Measurements from ENCODE around the gene ZNF500. TPM values are rescaled to one million over a fixed set of nuclear protein-coding genes. Genes with fewer than 3 reads are reported as not detected.

The ZNF500 gene
- polyA plus RNA-seq, 1 donor = 13.9 TPM

DNA sequence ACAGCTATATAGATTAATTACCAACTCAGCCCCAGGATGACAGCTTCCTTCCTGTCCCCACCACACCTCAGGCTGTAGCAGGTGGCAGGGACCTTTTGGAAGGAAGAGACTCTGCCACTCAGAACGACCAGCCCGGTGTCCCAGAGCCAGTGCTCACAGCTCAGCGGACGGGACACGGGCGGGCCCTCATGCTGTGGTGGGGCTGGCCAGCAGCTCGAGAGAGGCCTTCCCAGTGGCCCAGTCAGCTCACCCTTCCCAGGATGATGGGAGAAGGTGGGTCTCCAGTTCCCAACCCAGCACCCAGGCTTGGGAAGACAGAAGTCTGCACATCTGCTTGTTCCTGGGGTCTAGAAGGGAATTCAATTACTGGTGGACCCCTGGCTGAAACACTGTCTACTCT lies 63.1 kb downstream of the ZNF500 start:
- DNase-seq = no peak

DNA sequence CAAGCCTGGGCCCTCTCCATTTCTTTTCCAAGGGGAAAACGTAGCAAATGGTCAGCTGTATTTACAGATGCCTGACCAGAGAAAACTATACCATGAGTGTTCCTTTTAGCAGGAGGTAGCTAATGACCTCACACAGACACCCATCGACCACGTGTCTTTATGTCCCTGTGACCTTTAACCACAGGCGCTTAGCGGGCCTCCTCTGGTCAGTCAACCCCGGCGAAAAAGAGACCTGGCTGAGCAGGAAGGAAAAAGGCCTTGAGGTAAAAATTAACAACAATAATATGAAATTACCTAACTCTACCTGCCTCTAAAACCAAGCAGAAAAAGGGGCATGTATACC lies 64.5 kb downstream of the ZNF500 start:
- DNase-seq = no peak

DNA sequence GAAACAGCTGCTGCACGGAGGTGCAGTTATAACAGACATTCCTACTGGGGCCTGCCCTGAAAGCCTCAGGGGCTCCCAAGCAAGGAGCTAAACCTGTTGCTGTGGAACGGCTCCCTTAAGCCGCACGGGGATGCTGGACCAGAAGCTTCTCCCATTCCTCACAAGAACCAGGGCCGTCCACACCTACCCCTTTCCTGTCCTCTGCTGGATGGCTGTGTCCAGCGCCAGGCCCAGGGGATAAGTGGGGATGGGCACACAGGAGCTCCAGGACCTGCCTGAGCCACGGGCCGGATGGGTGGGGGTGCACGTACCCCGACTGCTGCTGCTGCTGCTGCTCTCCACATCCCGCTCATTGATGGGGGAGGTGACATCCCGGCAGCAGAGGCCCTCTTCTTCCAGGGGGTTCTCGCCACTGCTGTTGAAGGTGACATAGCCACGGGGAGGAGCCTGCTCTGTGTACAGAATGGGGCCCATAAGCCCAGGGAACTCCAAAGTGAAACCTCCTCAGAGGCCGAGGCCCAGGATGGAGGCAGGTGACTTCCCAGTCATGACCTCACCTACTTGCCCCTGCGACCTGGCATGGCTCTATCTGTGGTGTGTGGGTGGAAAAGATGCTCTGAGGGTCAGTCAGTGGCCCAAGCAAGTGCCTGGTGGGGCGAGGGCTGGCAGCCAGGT lies 65.0 kb downstream of the ZNF500 start:
- DNase-seq = no peak

DNA sequence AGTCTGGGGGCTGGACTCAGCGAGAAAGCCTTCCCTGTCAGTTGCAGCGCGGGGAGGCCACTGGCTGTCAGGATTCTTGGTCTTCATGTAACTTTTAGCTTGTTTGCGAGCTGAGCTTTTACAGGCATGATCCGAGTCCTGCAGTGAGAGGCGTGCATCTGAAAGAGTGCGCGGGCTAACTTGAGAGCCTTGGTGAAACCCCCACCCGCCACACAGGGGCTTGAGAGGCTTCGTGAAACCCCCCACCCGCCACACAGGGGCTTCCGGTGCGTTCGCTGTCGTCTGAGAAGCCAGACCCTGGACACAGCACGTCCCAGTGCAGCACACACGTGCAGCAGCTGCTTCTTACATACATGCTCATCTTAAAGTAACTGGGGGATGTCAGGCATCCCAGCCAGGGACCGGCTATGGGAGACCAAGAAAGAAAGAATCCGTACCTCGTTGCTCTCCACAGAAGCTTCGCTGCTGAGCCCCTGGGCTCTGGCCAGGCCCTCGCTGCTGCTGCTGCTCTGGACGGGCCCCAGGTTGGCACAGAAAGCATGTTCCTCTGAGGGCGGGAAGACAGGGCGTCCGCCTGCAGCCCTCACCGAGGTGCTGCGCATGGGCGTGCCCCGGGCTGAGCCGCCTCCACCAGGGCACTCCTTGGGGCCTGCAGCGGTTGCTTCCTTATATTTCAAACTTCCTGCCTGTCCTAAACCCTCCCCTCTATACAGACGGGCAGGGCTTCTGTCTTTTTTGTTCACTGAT lies 65.8 kb downstream of the ZNF500 start:
- no peak for DNase-seq

DNA sequence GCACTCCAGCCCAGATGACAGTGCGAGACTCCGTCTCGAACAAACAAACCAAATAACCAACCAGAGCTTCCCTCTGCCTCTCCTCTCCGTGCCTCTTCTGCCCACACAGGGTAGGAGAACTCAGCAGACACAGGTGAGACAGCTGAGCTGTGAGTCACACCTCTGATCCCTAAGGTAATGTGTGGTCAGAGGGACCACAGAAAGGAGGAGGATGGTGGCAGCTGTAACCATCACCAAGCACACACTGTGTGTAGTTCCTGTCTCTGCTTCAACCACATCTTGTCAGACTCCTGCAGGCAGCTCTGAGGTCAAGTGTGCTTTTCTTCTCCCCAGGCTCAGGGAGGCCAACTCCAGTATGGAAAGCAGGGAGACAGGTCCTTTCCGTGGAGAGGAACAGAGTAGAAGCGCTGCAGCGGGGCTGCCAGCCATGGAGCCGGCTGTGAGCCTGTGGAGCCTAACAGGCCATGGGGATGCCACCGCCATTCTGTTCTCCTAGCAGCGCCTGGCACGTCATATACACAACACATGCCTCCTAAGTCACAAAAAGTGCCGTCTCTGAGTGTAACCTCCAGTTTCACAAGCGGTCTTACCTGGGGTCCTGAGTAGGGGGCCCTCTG lies 66.5 kb downstream of the ZNF500 start:
- no peak for DNase-seq

DNA sequence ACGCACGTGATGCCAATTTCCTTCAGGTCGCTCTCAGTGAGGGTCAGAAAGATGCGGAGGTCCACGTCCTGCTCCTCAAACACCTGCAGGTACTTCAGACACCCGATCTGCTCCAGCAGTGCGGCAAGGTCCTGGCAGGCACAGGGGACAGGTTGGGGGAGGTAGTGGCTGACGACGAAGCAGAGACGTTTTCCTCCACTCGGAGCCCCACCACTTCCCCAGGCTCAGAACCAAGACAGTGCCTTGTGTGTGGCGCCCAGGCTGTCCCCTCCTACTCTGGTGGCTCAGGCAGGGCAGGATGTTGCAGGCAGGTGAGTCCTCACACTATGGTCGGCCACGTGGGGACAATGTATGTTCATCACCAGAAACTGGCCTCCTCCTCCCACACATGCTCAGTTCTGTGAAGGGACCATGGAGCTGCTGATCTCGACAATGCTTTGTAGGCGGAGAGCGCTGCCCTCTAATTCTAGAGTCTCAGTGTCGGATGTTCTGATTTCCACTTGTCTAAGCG lies 67.9 kb downstream of the ZNF500 start:
- DNase-seq = no peak

DNA sequence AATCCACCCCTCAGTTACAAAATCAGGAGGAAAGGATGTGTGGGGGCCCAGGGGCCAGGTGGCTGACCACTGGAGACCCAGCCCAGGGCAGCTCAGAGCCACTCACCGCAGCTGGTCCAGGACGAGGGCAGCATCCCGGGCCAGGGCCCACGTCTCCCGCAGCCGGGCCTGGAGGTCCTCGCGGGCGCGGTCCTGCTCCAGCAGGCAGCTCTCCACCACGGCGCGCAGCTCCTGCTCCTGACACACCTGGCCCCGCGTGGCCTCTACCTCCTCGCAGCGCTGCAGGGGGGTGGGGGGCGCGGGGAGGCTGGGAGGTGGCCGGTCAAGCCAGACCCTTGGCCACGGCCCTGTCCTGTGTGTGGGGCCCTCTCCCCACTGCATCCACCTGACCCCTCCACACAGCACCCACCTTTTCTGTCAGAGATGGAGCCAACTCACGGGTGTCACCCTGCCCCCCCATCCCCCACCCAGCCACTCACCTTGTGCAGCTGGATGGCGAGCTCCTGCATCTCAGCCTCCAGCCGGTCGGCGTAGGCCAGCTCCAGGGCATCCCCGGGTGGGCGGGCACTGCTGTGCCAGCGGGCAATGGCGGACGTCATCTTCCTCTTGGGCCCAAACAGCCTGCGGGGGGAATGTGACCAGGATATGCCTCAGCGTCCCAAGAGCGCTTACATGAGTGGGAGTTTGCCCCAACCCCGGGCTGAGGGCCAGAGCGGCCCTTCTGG lies 68.5 kb downstream of the ZNF500 start:
- no peak for DNase-seq

Other genes with a start within 250 kb of the ZNF500 start
- gene CDIP1, start 228.4 kb downstream of the ZNF500 start, polyA plus RNA-seq (ENCODE audit: insufficient read length) = 42.8 TPM
- gene C16orf96, start 210.8 kb downstream of the ZNF500 start, polyA plus RNA-seq (ENCODE audit: insufficient read length) = 1.1 TPM
- gene UBALD1, start 152.3 kb downstream of the ZNF500 start, polyA plus RNA-seq (ENCODE audit: insufficient read length) = 25.1 TPM
- 46.0 TPM for gene MGRN1, start 142.3 kb downstream of the ZNF500 start, polyA plus RNA-seq (ENCODE audit: insufficient read length)
- gene NUDT16L1, start 73.6 kb downstream of the ZNF500 start, polyA plus RNA-seq (ENCODE audit: insufficient read length) = 29.2 TPM
- gene ANKS3, start 32.9 kb downstream of the ZNF500 start, polyA plus RNA-seq (ENCODE audit: insufficient read length) = 16.6 TPM
- gene DNAAF8, start 32.6 kb downstream of the ZNF500 start, polyA plus RNA-seq (ENCODE audit: insufficient read length) = 1.1 TPM
- not detected for gene SEPTIN12, start 21.2 kb upstream of the ZNF500 start, polyA plus RNA-seq (ENCODE audit: insufficient read length)
- not detected for gene SMIM22, start 28.2 kb upstream of the ZNF500 start, polyA plus RNA-seq (ENCODE audit: insufficient read length)
- gene ROGDI, start 35.5 kb upstream of the ZNF500 start, polyA plus RNA-seq (ENCODE audit: insufficient read length) = 15.7 TPM
- 54.5 TPM for gene GLYR1, start 80.1 kb upstream of the ZNF500 start, polyA plus RNA-seq (ENCODE audit: insufficient read length)
- 19.0 TPM for gene UBN1, start 80.3 kb upstream of the ZNF500 start, polyA plus RNA-seq (ENCODE audit: insufficient read length)
- 1.7 TPM for gene PPL, start 170.0 kb upstream of the ZNF500 start, polyA plus RNA-seq (ENCODE audit: insufficient read length)
- 0.46 TPM for gene SEC14L5, start 191.2 kb upstream of the ZNF500 start, polyA plus RNA-seq (ENCODE audit: insufficient read length)